Measurements from ENCODE around the gene PTTG1IP2. TPM values are rescaled to one million over a fixed set of nuclear protein-coding genes. Genes with fewer than 3 reads are reported as not detected.
"Not testable (repeated sequence)": the region's sequence is repeated elsewhere in the genome, so short reads cannot be mapped to it uniquely, and the experiment has no call there.

The PTTG1IP2 gene
- total RNA-seq, 1 donor = not detected

DNA sequence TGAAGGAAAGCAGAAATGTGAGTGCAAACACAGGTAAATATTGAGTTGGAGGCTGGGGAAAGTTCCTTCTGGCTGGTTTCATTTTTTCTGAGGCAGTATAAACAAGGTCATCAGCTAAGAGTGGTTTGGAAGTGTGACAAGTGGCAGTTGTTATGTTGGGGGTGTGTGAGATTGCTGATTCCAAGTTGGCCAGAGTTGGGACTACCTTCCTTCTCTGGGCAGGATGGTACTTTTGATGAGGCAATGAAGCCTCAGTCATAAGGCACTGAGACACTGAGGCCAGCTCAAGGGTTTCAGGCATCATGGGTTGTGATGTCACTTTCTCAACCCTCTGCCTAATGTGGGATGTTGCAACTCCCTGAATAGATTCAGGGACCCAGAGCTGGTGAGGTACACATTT lies 8.2 kb upstream of the PTTG1IP2 start:
- H3K9me3 ChIP-seq (ENCODE audit: low read depth, low read length) = no peaks in the 10 kb centered on the region
- no peak overlapping the region for H3K4me3 ChIP-seq (ENCODE audit: low read length)
- peaks cover 5% of the 10 kb centered on the region for H3K4me1 ChIP-seq (ENCODE audit: insufficient read depth, low read length)
- no peaks in the 10 kb centered on the region for H3K27me3 ChIP-seq (ENCODE audit: insufficient read depth, low read length)

DNA sequence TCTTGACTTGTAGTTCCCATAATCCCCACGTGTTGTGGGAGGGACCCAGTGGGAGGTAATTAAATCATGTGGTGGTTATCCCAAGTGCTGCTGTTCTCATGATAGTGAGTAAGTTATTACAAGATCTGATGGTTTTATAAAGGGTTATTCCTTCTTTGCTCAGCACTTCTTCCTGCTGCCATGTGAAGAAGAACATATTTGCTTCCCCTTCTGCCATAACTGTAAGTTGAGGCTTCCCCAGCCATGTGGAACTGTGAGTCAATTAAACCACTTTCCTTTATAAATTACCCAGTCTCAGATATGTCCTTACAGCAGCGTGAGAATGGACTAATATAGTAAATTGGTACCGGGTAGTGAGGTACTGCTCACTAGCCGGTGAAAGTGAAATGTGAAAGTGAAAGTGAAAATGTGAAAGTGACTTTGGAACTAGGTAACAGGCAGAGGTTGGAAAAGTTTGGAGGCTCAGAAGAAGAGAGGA lies 6.2 kb upstream of the PTTG1IP2 start:
- peak overlapping the region; percentile 37 for H3K4me3 ChIP-seq (ENCODE audit: low read length)
- H3K4me1 ChIP-seq (ENCODE audit: insufficient read depth, low read length); H3K27me3 ChIP-seq (ENCODE audit: insufficient read depth, low read length); H3K9me3 ChIP-seq (ENCODE audit: low read depth, low read length): not testable (repeated sequence)

DNA sequence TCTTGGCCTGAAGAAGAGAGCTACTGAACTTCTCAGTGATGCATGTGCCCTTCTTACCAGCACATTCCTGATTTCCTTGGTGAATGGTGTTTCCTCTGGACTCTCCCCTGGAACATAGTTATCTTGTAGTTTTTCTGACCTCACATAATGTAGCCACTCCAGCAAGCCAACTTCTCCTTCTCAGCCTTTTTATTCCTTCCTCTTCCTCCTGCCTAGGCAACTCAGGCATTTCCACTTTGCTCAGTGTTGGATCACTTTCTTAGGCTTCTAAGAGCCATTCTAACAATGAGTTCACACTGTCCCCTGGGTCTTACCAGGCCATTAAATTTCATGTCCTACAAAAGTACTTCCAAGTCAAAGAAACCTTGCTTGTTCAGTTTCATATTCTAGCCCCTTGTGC lies 3.6 kb upstream of the PTTG1IP2 start:
- H3K9me3 ChIP-seq (ENCODE audit: low read depth, low read length) = no peaks in the 10 kb centered on the region
- no peaks in the 10 kb centered on the region for H3K27me3 ChIP-seq (ENCODE audit: insufficient read depth, low read length)
- peaks cover 5% of the 10 kb centered on the region for H3K4me1 ChIP-seq (ENCODE audit: insufficient read depth, low read length)
- no peak overlapping the region for H3K4me3 ChIP-seq (ENCODE audit: low read length)

DNA sequence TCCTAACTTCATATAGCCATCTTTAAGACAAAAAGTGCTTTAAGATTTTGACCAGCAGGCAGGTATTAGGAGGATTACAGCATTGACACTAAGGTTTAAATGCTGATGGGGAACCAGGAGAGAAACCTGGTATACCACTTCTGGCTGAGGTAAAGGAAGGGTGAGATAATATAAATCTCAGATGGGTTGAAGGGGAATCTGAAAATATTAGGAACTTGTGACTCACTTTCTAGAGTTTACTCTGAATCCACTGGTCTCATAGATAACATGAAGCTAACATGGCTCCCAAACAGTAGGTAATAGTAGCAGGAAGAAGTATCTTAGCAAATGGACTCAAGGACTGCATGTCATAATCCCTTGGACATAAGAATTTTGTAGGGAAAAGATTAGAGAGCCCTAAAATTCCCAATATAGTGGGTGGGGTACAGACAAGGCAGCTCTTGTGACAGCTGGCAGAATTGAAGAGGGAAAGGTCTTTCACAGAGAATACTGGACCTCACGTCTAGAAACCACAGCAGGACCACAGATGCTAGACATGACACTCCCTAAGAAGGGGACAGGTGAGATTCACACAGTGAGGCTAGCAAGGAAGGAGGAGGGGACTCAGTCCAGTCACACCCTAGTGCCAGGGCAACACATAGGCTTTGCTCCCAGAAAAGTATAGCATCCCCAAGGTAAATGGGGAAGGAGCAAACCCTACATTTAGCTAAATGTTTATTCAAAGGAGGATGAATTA lies 3.5 kb downstream of the PTTG1IP2 start:
- Histone ChIP-seq H3K4me3 (ENCODE audit: low read length) (no peak overlapping the region), H3K27me3 (ENCODE audit: insufficient read depth, low read length) (no peaks in the 10 kb centered on the region), H3K9me3 (ENCODE audit: low read depth, low read length) (no peaks in the 10 kb centered on the region), H3K4me1 (ENCODE audit: insufficient read depth, low read length) (no peaks in the 10 kb centered on the region)

DNA sequence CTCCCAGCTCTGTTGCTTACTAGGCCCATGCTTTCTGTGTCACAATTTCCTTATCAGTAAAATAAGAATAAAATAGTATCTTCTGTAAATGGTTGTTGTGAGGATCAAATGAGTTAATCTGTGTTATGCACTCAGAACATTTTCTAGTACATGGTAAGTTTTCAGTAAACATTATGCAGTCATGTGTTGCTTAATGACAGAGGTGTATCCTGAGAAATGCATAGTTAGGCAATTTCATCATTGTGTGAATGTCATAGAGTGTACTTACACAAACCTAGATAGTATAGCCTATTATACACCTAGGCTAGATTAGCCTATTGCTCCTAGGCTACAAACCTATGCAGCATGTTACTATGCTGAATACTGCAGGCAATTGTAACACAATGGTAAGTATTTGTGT lies 4.4 kb downstream of the PTTG1IP2 start:
- Histone ChIP-seq H3K27me3 (ENCODE audit: insufficient read depth, low read length) (no peaks in the 10 kb centered on the region), H3K9me3 (ENCODE audit: low read depth, low read length) (no peaks in the 10 kb centered on the region), H3K4me1 (ENCODE audit: insufficient read depth, low read length) (no peaks in the 10 kb centered on the region), H3K4me3 (ENCODE audit: low read length) (no peak overlapping the region)

DNA sequence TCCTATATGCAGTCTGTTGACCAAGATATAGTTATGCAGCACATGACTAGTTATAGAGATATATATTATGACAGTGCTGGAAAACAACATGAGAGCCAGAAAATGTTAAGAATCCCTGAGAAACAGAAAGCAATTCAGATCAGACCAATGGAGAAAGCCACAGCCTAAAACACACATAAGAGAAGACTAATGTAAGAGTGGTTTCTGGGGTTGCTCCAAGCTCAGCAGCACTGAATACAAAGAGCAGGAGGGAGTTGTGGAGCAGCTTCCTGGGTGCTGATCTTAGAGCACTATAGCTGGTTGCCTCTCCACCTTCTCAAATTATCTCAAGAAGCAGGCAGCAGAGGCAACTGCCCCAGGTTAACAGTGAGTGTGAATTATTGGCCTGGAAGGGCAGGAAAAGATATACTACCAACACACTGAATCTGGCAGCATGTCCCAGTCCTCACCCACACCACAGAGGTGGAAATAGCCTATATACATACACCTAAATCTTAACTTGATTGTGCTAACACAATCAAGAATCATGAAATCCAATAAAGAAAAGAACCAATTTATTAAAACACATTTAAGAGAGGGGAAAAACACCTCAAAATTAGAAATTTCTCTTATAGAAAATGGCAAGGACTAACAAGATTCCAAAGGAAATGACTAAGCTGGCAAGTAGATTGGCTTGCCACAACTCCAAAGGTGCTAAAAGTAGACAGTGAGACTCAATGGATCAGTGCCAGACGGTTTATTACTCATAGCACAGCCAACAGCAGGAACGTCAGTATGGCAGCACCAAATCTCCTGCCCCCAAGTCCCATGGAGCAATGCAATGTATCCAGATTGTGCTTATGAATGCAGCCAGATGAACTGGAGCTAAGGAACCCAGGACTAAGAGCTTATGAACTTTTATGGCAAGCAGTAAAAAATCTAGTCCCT lies 5.1 kb downstream of the PTTG1IP2 start:
- no peaks in the 10 kb centered on the region for H3K27me3 ChIP-seq (ENCODE audit: insufficient read depth, low read length)
- no peak overlapping the region for H3K4me3 ChIP-seq (ENCODE audit: low read length)
- no peaks in the 10 kb centered on the region for H3K4me1 ChIP-seq (ENCODE audit: insufficient read depth, low read length)
- H3K9me3 ChIP-seq (ENCODE audit: low read depth, low read length) = no peaks in the 10 kb centered on the region

DNA sequence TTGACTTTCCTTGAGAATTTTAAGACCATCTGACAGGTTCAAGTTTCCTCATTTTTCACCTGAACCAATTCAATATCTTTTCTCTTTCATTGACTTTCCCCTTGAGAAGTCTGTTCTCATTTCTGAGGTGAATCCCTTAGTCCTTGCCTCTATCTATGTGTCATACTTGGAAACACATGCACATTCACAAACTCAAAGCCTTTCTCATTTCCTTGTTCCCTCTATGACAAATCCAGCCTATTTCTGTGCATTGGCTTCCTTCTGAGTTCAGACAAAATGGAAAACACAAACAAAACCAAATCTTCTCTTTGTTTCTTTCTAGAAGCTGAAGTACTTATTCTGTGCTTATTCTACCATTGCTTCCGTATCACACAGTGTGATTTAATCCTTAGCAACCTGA lies 13.8 kb downstream of the PTTG1IP2 start:
- H3K4me3 ChIP-seq (ENCODE audit: low read length) = no peak overlapping the region
- H3K27me3 ChIP-seq (ENCODE audit: insufficient read depth, low read length) = no peaks in the 10 kb centered on the region
- H3K4me1 ChIP-seq (ENCODE audit: insufficient read depth, low read length) = no peaks in the 10 kb centered on the region
- H3K9me3 ChIP-seq (ENCODE audit: low read depth, low read length) = no peaks in the 10 kb centered on the region

DNA sequence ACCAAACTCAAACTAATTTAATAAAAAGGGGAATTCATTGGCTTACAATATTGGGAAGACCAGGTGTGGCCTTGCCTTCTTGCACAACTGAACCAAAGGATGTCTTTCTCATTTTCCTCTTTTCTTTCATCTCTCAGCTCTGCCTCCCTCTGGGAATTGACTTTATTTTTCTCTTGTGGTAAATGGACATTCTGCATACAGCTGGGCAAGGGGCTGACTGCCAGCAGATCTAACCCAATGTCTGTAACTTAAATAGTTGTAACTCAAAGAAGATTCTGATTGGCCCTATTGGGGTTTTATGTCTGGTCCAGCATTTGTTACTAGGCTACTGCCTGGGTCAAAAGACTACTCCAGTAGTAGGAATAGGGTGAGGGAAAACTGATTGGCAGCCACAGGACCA lies 15.3 kb downstream of the PTTG1IP2 start:
- H3K27me3 ChIP-seq (ENCODE audit: insufficient read depth, low read length) = no peaks in the 10 kb centered on the region
- no peaks in the 10 kb centered on the region for H3K4me1 ChIP-seq (ENCODE audit: insufficient read depth, low read length)
- no peaks in the 10 kb centered on the region for H3K9me3 ChIP-seq (ENCODE audit: low read depth, low read length)
- H3K4me3 ChIP-seq (ENCODE audit: low read length) = no peak overlapping the region

DNA sequence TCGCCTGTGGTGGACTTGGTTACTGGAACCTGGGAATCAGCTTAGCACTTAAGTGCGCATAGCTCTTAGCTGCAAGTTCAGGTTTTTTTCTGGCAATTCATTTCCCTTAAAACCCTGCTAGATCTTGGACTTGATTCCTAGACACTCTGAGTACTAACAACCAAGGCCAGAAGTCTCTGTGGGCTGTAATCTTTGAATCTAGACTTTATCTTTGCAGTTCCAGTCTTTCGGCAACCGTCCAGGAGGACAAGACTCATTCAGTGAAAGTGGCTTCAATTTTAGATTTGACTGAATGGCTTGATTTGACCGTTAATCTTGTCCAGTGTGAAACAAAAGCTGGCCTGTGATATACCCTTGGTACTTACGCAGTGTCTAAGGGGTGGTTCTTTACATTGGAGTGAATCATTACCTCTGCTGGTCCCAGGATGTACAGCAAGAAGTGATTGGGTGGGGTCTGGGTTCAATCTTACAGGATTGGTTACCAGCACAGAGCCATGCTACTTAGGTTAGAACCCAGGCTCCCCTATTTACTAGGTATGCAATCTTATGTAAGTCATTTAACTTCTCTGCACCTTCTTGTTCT lies 16.4 kb downstream of the PTTG1IP2 start:
- Histone ChIP-seq H3K9me3 (ENCODE audit: low read depth, low read length) (no peaks in the 10 kb centered on the region), H3K27me3 (ENCODE audit: insufficient read depth, low read length) (no peaks in the 10 kb centered on the region), H3K4me3 (ENCODE audit: low read length) (no peak overlapping the region), H3K4me1 (ENCODE audit: insufficient read depth, low read length) (no peaks in the 10 kb centered on the region)

DNA sequence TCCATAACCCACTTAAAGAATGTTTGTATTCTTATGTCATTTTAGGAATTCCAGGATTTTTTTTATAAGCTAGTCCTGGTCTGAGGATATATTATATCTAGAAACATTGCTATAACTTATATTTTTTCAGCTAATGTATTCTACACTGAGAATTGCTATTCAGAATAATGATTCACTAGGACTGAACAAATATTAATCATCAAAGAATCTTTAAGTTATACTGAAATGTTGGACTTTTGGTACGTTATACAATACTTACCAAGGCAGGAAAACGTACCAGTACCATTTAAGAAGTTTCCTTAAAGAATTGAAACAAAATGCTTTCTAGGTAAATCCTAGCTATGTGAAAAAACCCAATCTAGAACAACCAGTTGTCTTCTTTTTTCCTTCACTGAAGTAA lies 18.4 kb downstream of the PTTG1IP2 start:
- Histone ChIP-seq H3K9me3 (ENCODE audit: low read depth, low read length) (no peaks in the 10 kb centered on the region), H3K4me3 (ENCODE audit: low read length) (no peak overlapping the region), H3K4me1 (ENCODE audit: insufficient read depth, low read length) (no peaks in the 10 kb centered on the region), H3K27me3 (ENCODE audit: insufficient read depth, low read length) (no peaks in the 10 kb centered on the region)

DNA sequence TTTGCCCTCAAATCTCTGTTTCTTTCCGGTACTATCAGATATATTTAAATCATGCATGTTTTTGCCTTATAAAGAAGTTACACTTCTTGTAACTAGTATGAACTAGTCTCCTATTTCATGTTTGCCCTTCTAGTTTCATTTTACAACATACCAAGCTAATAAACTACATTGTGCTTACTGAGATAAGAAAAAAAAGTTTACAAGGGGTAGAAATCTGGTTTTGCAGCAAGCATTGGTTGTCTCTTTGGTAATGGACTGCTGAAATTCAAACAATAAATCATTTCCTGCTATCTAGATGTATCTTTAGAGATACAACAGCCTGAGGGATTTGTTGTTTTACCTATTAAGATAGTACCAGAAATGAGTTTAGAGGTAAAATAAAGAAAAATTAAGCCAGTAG lies 18.8 kb downstream of the PTTG1IP2 start:
- Histone ChIP-seq H3K4me1 (ENCODE audit: insufficient read depth, low read length) (no peaks in the 10 kb centered on the region), H3K4me3 (ENCODE audit: low read length) (no peak overlapping the region), H3K9me3 (ENCODE audit: low read depth, low read length) (no peaks in the 10 kb centered on the region), H3K27me3 (ENCODE audit: insufficient read depth, low read length) (no peaks in the 10 kb centered on the region)

DNA sequence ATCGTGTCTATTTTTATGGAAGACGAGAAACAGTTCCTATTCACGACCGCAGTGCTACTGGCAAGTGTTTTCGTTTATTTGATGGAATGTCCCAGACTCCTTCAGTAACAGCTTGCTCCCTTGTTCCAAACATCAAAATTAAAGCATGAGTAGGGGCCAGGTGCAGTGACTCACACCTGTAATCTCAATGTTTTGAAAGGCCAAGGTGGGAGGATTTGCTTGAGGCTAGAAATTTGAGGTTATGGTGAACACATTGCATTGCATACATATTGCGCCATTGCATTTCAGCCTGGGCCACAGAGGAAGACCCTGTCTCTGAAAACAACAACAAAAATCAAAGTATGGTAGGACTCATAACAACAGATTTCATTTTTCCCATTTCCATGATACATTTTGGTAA lies 22.8 kb downstream of the PTTG1IP2 start:
- no peaks in the 10 kb centered on the region for H3K27me3 ChIP-seq (ENCODE audit: insufficient read depth, low read length)
- no peak overlapping the region for H3K4me3 ChIP-seq (ENCODE audit: low read length)
- H3K9me3 ChIP-seq (ENCODE audit: low read depth, low read length) = no peaks in the 10 kb centered on the region
- no peaks in the 10 kb centered on the region for H3K4me1 ChIP-seq (ENCODE audit: insufficient read depth, low read length)

DNA sequence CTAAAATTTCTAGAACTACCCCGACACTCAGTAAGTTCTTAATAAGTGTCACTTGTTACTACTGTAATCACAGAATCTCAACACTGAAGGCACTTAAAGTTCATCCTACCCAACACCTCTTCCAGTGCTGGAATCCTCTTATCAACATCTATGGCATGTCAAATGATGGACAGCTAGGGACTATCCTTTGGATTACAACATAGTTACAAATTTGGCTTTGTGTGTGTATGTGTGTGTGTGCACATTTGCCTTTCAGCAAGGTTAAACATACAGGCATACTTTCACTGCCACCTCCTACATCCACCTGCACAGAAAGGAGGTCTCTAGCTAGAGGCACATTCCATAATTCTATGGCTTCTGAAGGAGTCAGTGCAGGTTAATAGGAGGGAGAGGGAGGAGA lies 25.8 kb downstream of the PTTG1IP2 start:
- Histone ChIP-seq H3K27me3 (ENCODE audit: insufficient read depth, low read length) (no peaks in the 10 kb centered on the region), H3K4me3 (ENCODE audit: low read length) (no peak overlapping the region), H3K4me1 (ENCODE audit: insufficient read depth, low read length) (no peaks in the 10 kb centered on the region), H3K9me3 (ENCODE audit: low read depth, low read length) (no peaks in the 10 kb centered on the region)

DNA sequence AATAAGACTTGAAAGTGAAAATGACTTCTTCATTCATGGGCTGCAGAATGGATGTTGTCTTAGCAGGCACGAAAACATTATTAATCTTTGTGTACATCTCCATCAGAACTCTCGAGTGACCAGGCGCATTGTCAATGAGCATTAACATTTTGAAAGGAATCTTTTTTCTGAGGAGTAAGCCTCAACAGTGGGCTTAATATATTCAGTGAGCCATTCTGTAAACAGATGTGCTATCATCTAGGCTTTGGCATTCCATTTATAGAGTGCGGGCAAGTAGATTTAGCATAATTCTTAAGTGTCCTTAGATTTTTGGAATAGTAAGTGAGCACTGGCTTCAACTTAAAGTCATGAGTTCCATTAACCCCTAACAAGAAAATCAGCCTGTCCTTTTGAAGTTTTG lies 33.1 kb downstream of the PTTG1IP2 start:
- Histone ChIP-seq H3K4me1 (ENCODE audit: insufficient read depth, low read length) (no peaks in the 10 kb centered on the region), H3K4me3 (ENCODE audit: low read length) (no peak overlapping the region), H3K9me3 (ENCODE audit: low read depth, low read length) (no peaks in the 10 kb centered on the region), H3K27me3 (ENCODE audit: insufficient read depth, low read length) (no peaks in the 10 kb centered on the region)

DNA sequence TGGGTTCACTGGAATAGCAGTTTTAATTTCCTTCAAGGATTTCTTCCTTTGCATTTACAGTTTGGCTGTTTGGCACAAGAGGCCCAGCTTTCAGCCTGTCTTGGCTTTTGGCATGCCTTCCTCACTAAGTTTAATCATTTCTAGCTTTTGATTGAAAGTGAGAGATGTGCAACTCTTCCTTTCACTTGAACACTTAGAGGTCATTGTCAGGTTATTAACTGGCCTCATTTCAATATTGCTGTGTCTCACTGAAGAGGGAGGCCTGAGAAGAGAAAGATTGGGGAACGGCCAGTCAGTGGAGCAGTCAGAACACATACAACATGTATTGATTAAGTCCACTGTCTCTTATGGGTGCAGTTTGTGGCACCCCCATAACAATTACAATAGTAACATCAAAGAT lies 33.9 kb downstream of the PTTG1IP2 start:
- no peaks in the 10 kb centered on the region for H3K4me1 ChIP-seq (ENCODE audit: insufficient read depth, low read length)
- H3K9me3 ChIP-seq (ENCODE audit: low read depth, low read length) = no peaks in the 10 kb centered on the region

More for the DNA sequence above, 33.9 kb downstream of the PTTG1IP2 start:
- H3K27me3 ChIP-seq (ENCODE audit: insufficient read depth, low read length) = no peaks in the 10 kb centered on the region
- H3K4me3 ChIP-seq (ENCODE audit: low read length) = no peak overlapping the region
